RCC 7860 (cell line): ENCODE results near the gene KIF3A.

Experiments used
- DNase-seq: peaks from one replicate; pipeline ENCODE4 v3.0.0-alpha.2; 2015; ENCODE audit warnings: low spot score
- FAIRE-seq: peaks from 2 replicates; lab custom pipeline; 2012; peaks lifted over from hg19 to GRCh38; lab: Jason Lieb, UNC

Gene KIF3A

GRCh38 chr5:132736853-132737833, at the start of gene KIF3A:
KIF3A (minus strand) TSS chr5:132737546; CDS start chr5:132737419, 127 bp downstream.
- FAIRE-seq: peak; percentile 77
- peak; percentile 93 for DNase-seq

DNA sequence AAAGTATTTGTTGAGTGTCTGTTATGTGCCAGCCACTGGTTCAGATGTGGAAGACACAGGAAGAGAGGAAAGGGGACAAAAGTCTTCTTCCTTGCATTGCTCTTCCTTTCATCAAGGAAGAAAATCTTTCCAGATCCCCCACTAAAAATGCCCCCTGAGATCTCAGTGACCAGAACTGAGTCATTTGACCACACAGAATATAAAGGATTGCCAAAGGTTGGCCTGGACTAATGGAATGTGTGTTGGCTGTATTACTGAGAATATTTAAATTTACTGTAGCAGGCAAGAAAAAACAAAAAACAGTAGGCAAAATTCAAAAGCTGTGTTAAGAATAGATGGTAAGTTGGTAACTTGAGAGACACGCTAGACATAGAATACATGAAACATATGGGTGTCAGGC, 49.7 kb upstream of the KIF3A start:
- FAIRE-seq (no peak), DNase-seq (no peak)

DNA sequence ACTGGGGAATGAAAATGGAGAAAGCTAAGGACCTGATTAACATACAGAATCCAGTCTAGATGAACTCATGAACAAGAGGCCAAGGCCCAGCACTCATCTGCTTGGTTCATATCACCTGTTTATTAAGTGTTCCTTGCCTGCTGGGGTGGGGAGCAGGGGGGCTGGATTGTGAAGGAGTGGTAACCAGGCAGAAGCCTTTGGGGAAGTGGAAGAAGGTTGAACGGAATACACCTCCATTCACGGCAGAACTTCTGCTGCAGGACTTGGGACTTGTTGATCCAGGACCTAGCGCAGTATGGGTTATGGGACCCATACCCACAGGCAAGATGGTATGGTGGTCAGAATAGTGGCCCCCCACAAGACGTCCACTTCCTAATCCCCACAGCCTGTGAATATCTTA, 48.5 kb upstream of the KIF3A start:
- no peak for DNase-seq
- no peak for FAIRE-seq

GRCh38 chr5:132785365-132785764, 48.0 kb upstream of the KIF3A start:
- no peak for DNase-seq
- no peak for FAIRE-seq

- FAIRE-seq (no peak), DNase-seq (peak; percentile 50)
Observed at GRCh38 chr5:132782101-132782500, 44.8 kb upstream of the KIF3A start.

DNA sequence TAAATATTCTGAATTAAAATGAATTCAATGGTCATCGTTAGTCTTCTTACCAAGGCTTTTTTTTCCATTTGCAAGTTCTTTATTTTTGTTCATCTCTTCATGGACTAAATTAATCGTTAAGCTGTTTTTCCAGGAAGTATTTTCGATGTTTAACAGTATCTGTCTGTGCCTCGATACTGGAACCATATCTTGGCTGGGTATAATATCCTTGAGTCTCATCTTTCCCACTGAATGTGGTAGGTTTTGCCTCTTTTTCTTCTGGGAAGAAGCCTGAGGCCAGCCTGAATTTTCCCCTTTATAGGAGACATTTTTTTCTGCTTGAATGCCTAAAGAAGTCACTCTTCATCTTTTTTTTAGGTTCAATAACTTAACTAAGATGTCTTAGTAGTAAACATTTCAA, 43.7 kb upstream of the KIF3A start:
- DNase-seq (no peak), FAIRE-seq (no peak)

GRCh38 chr5:132780577-132780976, 43.2 kb upstream of the KIF3A start:
- FAIRE-seq (no peak), DNase-seq (no peak)

- no peak for FAIRE-seq
Observed at GRCh38 chr5:132779961-132780360, 42.6 kb upstream of the KIF3A start.

DNA sequence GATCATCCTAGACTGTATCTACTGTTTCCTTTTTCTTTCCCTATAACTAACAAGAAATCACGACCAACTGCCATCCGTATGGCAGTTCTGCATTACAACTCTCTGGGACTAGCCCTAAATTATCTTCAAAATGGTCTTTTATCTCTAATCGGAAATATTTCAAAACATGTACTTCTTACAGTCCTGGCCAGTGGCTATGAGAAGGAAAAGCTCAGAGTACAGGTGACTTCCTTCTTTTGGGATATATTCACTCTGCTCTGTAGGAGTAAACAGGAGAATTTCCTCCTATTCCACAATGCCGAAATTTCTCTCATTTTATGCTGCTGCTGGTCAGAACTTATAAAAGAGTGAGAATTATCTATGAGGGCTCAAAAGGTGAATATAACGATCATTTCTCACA, 41.5 kb upstream of the KIF3A start:
- DNase-seq: no peak
- no peak for FAIRE-seq

More at GRCh38 chr5:132779961-132780360, 42.6 kb upstream of the KIF3A start:
- no peak for DNase-seq

GRCh38 chr5:132778129-132778528, 40.8 kb upstream of the KIF3A start:
- no peak for DNase-seq
- no peak for FAIRE-seq

DNA sequence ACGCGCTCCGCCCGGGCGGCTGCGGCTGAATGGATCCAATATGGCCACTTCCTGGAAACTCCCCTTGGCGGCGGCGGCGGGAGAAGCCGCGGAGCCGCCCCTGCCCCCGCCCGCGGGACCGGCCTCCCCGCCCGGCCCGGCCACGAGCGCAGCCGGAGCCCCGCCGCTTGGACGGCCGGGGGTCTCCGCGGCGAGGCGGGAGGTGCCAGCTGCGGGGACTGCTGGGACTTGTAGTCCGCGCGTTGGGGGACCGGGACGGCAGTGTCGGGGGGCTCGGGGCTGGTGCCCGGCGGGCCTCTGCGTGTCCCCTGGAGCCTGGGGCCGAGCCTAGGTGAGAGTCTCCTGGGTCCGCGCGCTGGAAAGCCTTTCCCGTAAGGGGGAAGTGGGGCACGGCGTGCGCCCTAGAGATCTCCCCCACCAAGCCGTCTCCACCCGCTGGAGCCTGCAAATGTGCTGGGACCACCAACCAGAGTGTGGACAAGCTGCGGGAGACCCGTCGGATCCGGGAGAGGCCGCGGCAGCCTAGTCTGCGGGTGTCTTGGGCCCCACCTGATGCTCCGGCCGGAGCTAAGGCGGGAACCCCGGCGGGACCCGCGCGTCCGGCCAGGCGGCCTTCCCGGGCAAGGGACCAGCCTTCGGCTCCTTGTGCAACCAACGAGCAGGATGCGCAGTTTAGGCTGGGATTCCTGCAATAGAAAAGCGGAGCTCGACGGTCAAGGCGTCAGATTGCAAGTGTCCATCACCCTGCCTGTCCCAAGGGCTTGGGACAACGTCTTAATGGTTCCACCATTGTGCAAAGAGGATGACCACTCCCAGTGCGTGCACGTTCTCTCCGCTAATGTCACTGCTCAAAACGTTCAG, 40.1 kb upstream of the KIF3A start, which contains the start of gene SEPTIN8:
Gene SEPTIN8, minus strand, starts transcription at position 31 of the 861 bp plus-strand sequence. CDS start 102 bp downstream, outside the sequence.
- DNase-seq (no peak), FAIRE-seq (no peak)

- no peak for FAIRE-seq
- DNase-seq: no peak
Observed at GRCh38 chr5:132776938-132777208, 39.5 kb upstream of the KIF3A start.

DNA sequence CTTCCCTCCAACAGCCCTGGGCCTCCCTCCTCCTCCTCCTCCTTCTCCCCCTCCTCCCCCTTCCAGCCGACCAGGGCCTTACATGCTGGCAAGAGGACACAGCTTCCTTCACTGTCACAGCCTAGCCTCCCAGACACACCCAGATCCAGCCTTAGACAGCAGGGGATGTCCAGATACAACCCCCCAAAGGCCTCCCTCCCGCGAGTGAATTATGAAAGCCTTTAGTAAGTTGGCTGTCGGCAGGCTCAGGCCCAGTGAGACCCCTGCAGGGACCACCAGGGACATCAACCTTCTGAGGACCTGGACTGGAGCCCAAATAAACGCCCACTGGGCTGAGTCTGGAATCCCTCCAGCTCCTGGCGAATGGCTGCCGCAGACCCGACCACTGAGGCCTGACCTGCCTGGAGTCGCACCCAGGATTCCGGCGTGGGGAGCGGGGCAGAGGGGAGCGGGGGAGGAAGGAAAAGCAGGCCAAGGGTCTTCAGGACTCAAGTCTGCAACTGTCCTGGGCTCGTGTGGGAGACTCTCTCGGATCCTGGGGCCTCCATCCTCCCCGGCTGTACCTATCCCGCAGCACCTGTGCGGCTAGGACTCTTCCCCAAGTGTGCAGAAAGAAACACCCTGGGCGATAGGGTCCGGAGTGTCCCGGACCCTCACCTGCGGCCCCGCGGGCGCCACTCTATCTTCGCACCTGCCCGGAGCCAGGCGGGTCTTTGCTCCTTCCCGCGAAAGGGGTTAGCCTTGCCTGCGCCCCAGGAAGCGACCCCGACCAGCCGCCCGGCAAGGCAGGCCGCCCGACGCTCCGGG, 39.0 kb upstream of the KIF3A start:
- DNase-seq (peak; percentile 52), FAIRE-seq (no peak)

- peak; percentile 45 for FAIRE-seq
- peak; percentile 50 for DNase-seq
Observed at GRCh38 chr5:132775476-132775961, 38.2 kb upstream of the KIF3A start.

DNA sequence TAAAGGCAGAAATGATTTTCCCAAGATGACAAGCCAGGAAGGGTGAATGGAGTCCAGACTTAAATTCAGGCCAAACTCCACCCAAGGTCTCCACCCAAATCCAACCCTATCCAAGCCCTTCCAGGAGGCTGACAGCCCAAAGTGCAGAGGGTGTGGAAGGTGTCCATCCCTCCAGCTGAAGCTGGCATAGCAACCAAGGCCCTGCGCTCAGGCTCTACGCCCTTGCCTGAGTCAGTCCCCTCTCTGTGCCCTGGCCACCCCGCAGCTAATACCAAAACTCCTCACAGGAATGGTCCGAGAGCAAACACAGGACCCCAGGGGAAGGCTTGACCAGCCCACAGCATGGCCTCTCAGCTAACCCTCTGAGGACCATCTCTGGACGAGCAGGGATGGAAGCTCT, 37.5 kb upstream of the KIF3A start:
- DNase-seq (no peak), FAIRE-seq (no peak)

- no peak for FAIRE-seq
- DNase-seq: no peak
Observed at GRCh38 chr5:132774406-132774805, 37.1 kb upstream of the KIF3A start.

- FAIRE-seq (no peak), DNase-seq (no peak)
Observed at GRCh38 chr5:132773601-132774355, 36.4 kb upstream of the KIF3A start.

- no peak for FAIRE-seq
- DNase-seq: no peak
Observed at GRCh38 chr5:132773114-132773513, 35.8 kb upstream of the KIF3A start.

- no peak for DNase-seq
- FAIRE-seq: no peak
Observed at GRCh38 chr5:132772291-132773070, 35.1 kb upstream of the KIF3A start.
